IPS-NIHi7 (cell line): ENCODE results near the gene PADI4.
A peak's percentile ranks its signal among the peaks of the same experiment; 100 is the strongest.
"Not testable (repeated sequence)": the region's sequence is repeated elsewhere in the genome, so short reads cannot be mapped to it uniquely, and the experiment has no call there.

Source experiments
- DNase-seq: peaks from one replicate; pipeline ENCODE4 v3.0.0; 2012; ENCODE audit warnings: mixed read lengths; ENCODE audit errors: extremely low spot score

PADI4 gene

GRCh38 chr1:17392199-17392740, 84.3 kb downstream of the PADI4 start:
- no peak for DNase-seq

- DNase-seq = no peak
Observed at GRCh38 chr1:17393230-17393629, 85.2 kb downstream of the PADI4 start.

DNA sequence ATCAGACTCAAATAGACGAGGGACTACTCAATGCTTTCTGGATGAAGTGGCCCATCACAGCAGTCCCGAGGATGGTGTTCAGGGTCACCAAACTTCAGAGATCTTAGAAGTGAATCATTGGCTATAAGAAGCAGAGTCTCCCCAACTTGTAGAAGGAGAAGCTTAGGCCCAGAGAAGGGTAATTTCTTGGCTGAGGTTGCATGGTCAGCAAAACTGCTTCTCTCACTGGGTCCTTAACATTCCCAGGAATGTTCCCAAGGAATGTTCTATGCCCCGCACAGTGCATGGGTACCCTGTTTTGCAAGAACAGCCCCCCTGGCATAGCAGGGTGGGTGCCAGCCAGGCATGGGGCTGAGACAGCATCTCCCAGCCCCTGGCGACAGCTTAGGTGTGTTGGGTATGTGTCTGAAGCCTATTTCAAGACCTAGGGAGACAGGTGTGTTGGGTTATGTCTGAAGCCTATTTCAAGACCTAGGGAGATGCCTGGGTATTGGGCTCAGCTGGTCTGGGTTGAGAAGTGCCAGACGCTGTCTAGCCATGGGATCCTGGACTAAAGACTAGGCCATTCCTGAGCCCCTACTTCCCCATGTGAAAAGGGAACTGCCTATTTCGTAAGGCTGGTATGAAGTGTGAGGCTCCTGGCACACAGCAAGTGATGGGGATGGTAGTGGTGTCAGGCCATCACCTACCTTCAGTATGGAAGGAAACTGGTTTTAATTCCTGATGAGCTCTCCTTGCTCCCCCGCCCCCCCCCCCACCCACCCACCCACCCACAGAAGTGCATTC, 90.1 kb downstream of the PADI4 start:
- DNase-seq = no peak

- peak; percentile 60 for DNase-seq
Observed at GRCh38 chr1:17400725-17401341, 92.8 kb downstream of the PADI4 start.

DNA sequence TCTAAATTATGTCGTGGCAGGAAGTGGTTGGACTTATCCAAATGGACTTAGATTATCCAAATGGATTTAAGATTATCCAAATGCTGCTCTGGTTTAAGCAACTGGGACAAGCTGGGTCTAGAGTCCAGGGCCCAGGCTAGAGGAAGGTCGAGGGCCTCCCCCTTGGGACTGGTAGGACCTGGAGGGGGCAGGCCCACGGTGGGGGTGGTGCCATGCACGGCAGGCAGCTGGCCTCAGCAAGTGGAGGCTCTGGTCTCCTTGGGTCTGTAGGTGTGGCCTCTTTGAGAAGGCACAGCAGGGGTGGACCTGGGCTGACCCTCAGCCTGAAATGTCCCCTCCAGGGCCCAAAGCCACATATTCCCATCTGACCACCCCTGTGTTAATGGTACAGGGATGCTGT, 93.8 kb downstream of the PADI4 start:
- no peak for DNase-seq

DNA sequence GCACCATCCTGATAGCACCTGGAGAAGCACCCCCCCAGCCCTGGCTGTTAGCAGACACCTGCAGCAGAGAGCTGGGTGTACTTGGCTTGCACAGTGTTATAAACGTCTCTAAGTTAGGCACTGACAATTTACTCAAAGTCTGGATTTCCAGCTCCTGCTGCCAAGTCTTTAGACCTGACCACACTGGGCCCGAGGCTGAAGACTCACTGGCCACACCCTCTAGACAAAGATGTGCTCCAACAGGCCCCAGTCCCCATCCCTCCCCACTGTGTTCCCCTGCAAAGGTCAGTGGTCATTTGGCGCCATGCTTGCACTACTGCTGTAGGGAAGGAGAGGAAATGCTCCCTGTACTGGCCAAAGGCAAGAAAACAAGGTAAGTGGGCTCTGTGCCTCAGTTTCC, 95.1 kb downstream of the PADI4 start:
- no peak for DNase-seq

DNA sequence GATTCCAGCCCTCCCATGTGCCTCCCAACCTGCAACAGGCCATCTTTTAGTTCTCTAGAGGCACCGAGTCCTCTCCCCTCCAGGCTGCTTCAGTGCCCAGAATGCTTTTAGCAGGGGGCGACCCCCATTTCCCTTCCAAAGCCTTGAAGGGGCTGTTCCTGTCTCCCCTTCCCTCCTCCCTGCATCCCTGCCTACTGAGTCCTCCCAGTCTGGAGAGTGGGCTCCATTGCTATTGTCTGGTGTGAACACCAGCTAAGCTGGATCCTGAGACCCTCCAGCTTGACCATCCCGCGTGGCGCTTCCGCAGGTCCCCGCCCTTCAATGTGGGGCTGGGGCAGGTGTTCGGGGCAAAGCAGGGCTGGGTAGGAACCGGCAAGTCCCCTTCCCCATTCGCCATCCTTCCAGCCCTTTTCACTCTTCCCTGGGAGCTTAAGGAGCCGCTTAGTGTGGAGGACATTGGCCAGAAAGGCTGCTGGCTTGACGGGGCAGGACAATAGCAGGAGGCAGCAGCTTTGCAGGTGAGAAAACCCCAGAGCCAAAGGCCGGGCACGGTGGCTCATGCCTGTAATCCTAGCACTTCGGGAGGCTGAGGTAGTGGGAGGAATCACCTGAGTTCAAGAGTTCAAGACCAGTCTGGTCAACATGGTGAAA, 96.2 kb downstream of the PADI4 start:
- DNase-seq = no peak

DNA sequence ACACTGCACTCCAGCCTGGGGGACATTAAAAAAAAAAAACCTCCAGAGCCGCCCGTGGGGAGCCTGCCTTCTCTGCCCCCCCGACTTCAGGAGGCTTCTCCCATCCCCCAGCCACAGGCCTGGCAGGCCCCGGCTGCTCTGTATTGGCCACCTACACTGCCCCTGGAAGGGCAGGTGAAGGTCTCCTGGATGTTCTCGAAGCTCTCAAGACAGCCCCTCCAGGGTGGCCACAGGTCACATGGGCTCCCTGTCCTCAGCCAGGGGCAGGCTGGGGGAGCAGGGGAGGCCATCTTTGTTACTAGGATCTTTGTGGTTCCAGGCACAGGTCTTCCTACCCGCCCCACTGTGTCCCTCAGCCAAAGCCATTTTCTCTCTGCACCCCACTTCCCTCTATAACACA, 96.8 kb downstream of the PADI4 start:
- peak; percentile 34 for DNase-seq

DNA sequence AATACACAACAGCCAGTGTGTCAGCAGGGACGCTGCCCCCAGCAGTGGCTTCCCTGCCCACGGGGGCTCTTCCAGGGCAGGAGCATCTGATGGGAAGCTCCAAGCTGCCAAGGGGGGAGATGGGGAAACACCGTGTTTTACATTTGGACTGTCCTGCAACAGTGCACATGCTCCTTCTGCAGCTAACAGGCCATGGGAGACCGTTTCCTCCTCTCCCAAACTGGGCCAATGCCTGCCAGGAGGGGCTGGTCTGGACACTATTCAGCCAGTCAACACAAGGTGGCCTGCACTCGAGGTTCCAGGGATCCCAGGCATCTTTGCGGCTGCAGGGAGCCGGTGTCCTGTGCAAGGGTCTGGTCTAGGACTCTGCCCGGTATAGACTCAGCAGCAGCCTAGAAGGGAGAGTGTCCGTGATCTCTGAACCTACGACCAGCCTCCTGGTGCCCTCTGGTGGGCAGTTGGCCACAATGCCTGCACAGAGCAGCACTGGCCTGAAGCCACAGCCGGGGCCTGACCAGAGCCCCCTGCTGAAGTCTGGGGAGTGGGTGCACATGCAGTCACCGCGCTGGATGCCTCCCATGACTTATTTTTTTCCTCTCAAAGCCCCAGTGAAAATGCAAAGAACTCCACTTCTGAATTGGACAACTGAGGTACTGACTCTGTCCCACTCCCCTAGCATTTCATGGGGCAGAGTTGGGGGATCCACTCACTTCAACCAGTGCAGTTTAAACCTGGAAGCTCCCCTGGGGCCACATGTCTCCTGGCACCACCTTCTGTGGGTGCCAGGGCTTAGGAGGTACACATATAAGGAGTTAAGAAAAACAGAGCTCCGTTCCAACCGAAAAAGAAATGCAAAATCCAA, 98.1 kb downstream of the PADI4 start:
- peak; percentile 90 for DNase-seq

DNA sequence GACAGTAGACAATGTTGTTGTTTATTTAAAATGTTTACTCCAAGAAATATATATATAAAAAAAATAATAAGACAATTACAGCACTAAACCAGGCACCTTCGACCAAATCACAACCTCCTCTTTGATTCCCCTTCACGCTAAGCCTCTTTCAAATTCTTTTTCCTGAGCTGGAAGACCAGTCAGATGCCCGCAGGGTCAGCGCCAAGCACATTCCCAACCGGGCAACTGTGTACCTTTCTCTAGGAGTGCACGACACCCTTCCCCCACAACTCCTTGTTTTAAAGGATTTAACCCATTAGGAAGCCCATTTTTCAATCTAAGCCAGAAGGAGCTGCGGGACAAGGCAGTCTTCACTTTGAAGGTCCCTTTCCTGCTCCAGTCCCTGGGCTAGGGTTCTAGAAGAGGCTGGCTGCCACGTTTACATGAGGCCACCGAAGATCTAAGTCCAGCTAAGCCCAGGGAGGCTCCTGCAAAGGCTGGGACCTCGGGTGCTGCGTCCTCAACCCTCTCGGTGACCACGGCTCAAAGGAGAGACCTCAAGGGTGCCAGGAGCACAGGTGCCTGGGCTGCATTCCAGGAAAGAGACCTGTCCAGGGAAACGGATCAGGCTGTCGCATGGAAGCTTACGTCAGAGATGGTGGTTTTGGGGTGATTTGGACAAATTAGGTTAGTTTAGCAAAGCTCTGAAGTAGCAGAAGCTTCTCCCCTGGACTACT, 98.9 kb downstream of the PADI4 start:
- not testable (repeated sequence) for DNase-seq

- not testable (repeated sequence) for DNase-seq
Observed at GRCh38 chr1:17407786-17408514, 100.0 kb downstream of the PADI4 start.

- DNase-seq = no peak
Observed at GRCh38 chr1:17409391-17409811, 101.4 kb downstream of the PADI4 start.

- no peak for DNase-seq
Observed at GRCh38 chr1:17412093-17412870, 104.3 kb downstream of the PADI4 start.
